HG03439 (cell line): ENCODE data around the gene CEACAM6.
"Not testable (repeated sequence)": the region's sequence is repeated elsewhere in the genome, so short reads cannot be mapped to it uniquely, and the experiment has no call there.

Experiments used
- ATAC-seq: cut with Tn5 transposase; IDR thresholded peaks from one replicate; pipeline ENCODE4 v1.9.1; 2021; ENCODE audit warnings: mild to moderate bottlenecking, moderate library complexity; ENCODE audit not compliant: unreplicated experiment

Gene CEACAM6

GRCh38 chr19:41755328-41755913 lies at the start of gene CEACAM6:
Gene CEACAM6, plus strand, starts transcription at chr19:41755530. Its CDS starts 109 bp downstream, at chr19:41755639.
- ATAC-seq = no peak

- ATAC-seq = no peak
These were observed 48.4 kb upstream of the CEACAM6 start for GRCh38 chr19:41706741-41707501.

DNA sequence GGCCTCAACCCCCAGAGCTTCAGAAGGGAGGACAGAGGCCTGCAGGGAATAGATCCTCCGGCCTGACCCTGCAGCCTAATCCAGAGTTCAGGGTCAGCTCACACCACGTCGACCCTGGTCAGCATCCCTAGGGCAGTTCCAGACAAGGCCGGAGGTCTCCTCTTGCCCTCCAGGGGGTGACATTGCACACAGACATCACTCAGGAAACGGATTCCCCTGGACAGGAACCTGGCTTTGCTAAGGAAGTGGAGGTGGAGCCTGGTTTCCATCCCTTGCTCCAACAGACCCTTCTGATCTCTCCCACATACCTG lies 47.9 kb upstream of the CEACAM6 start:
- no peak for ATAC-seq

GRCh38 chr19:41707871-41708371 lies 47.4 kb upstream of the CEACAM6 start:
- no peak for ATAC-seq

DNA sequence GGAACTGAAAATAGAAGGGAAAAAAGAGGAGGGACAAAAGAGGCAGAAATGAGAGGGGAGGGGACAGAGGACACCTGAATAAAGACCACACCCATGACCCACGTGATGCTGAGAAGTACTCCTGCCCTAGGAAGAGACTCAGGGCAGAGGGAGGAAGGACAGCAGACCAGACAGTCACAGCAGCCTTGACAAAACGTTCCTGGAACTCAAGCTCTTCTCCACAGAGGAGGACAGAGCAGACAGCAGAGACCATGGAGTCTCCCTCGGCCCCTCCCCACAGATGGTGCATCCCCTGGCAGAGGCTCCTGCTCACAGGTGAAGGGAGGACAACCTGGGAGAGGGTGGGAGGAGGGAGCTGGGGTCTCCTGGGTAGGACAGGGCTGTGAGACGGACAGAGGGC lies 46.8 kb upstream of the CEACAM6 start, which contains the start of gene CEACAM5:
CEACAM5 (plus strand) TSS at position 146 of the 400 bp plus-strand sequence; CDS start at position 252, 106 bp downstream.
- no peak for ATAC-seq

GRCh38 chr19:41709516-41709915 lies 45.8 kb upstream of the CEACAM6 start:
- ATAC-seq = not testable (repeated sequence)

GRCh38 chr19:41709951-41710645 lies 45.2 kb upstream of the CEACAM6 start:
- no peak for ATAC-seq

DNA sequence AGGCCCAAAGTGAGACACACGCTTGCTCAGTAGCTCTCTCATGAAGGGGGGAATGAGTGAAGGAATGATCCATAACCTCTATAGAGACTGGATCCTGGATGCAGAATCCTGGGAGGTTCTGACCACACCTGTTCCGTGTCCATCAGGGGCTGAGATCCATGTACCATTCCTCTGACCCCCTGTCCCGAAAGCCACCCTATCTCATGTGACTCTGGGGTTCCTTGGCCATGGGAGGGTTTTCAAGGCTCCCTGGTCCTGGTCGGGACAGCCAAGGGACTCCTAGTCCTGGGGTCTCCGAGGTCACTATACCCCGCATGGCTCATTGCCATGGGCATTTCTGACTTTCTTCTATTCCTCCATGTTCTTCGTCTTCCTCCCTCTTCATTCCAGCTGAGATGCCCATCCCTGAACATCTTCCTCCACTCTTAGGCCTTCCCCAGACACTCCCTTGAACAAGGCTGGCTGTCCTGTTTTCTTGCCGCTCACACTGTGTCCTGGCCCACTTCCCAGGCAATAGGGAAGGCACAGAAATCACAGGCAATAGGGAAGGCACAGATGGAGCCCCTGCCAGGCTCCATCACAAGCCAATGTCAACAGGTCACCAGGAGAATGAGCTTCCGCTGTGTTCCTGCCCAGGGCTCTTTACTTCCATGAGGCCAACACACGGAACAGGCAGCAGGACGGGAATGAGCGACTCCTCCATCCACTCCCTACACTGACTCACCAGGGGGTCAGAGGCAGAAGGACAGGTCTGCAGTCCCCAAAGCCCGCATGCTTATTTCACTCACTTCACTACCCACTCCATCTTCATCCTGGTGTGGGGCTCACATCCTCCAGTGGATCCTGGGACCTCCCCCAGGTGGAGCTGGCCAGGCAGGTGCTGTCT lies 43.7 kb upstream of the CEACAM6 start:
- ATAC-seq = no peak

DNA sequence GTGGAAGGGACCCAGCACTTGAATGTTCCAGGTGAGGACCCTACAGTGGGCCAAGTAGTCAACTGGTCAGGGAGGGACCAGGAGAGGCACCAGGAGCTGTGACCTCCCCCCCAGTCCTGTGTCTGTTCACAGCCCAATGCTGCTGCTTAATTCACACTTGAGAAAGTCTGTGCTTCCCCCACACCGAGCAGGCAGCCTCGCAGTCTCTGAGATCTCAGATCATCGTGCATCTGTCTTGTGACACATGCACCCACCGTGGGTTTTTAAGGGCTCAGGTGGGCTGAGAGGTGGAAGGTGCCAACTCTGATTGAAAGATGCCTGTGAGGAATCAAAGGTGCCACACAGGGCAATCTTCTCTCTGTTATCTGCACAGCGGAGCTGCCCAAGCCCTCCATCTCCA lies 40.7 kb upstream of the CEACAM6 start:
- ATAC-seq = no peak

DNA sequence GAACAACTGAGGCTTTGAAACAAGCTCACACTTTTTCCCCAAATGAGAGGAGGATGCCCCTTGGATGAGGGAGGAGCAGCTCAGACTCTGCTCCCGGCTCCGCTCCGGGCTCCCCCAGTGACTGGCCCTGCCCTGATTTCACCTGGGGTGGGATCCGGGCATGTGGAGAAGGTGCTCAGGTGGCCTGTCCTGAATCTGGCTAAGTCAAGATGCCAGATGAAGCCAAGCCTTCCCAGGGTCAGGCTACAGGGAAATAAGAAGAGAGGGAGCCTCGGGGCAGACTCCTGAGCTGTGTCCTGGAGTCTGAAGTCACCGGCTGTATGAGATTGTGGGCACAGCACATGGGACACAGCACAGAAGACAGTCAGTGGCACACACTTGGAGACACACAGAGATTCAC lies 36.6 kb upstream of the CEACAM6 start:
- ATAC-seq = no peak

GRCh38 chr19:41720103-41720502 lies 35.2 kb upstream of the CEACAM6 start:
- no peak for ATAC-seq

DNA sequence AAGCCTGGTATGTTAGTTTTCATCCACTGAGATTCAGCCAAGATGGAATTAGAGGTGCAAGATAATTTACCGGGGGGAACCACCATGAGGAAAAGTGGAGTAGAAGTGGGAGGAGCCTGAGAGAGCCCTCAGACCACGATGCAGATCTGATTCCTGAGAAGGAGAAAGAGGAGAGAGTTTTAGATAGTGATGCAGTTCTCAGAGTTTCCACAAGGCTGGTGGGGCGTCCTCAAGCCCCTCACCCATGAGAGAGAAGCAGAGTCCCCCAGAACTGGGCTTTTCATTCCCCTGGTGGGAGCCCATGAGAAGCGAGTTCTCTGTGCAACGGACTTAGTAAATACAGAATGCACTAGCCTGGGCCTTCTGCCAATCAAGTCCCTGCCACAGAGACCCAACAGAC lies 28.8 kb upstream of the CEACAM6 start:
- ATAC-seq = no peak

GRCh38 chr19:41734156-41734555 lies 21.2 kb upstream of the CEACAM6 start:
- ATAC-seq = no peak

DNA sequence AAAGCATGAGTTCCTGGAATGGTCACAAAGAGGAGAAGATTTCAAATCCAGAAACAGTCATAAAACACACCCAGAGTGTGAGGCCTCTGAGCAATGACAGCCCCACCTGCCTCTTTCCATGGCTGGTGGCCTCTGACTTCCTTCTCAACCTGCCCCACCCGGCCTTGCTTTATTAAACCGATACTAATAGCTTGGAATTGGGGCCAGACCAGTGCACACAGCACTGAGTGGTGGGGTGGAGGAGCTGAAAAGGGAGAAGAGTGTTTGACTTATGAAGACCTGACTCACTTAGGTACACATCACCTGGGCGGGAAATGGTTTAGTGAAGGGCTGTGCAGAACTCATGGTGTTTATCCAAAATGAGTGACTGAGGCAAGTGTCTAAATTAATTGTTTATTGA lies 20.7 kb upstream of the CEACAM6 start:
- ATAC-seq = no peak

- no peak for ATAC-seq
These were observed 20.2 kb upstream of the CEACAM6 start for GRCh38 chr19:41735071-41735600.

- no peak for ATAC-seq
These were observed 16.0 kb upstream of the CEACAM6 start for GRCh38 chr19:41739361-41739760.

DNA sequence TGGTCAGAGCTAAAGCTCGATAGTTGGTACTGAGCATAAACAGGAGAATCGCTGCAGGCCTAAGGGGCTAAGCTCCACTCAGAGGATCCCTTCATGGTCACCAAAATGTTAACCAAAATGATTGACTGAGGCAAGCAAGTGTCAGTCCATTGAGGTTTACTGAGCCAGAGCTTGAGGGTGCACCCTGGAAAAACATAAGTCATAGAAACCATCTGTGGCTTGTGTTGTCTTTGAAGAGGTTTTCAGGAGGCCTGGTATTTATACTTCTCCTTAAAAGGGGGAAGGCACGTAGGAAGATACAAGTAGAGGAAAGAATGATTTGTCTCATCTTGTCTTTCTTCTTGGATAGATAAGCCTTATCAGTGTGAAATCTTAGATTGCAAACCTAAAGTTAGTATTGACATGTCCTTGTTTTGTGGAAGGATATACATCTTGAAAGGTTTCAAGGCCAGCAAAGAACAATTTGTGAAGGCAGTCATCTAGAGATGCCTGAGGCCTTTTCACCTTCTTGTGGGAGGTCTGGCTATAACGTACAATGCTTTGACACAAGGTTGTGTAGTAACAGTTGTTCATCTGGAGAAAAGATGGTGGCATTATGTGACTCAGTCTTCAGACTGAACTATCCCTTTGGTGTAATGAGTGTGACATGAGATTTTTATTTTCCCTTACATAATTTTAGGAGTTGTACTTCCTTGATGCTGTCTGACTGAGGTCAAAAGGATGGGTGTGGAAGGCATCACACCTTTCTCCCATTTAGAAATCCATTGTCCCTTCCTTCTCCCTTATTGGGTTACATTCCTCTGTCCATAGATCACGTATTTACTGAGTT lies 14.7 kb upstream of the CEACAM6 start:
- ATAC-seq = no peak

GRCh38 chr19:41741244-41741554 lies 14.1 kb upstream of the CEACAM6 start:
- ATAC-seq = no peak

- no peak for ATAC-seq
These were observed 10.5 kb upstream of the CEACAM6 start for GRCh38 chr19:41744850-41745249.

DNA sequence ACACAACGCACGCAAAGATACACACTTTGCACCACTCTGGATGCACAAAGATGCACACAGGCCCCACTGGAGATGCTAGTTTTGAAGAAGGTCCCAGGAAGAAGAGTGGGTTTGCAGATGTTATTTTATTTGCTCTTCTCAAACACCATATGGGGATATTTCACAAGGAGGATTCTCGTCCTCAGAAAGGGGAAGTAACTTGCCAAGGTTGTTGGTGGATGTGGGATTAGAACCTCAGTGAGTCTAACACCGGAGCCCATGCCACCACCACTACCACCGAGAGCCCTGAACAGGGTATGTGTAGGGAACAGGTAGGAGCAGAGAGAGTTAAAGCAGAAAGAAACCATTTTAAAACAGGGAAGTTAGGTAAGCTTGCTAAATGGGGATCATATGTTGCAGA lies 9.6 kb upstream of the CEACAM6 start:
- no peak for ATAC-seq
